ENCODE results near the gene SELL. TPM values are rescaled to one million over a fixed set of nuclear protein-coding genes. Genes with fewer than 3 reads are reported as not detected.
A peak's percentile ranks its signal among the peaks of the same experiment; 100 is the strongest.

SELL gene
- total and polyA plus RNA-seq, 10 of the 15 experiments (the other 5 are each of a cell fraction or from before 2014, with no cell fraction given) = 31.8 to 66.0 (median 50.9) TPM

DNA sequence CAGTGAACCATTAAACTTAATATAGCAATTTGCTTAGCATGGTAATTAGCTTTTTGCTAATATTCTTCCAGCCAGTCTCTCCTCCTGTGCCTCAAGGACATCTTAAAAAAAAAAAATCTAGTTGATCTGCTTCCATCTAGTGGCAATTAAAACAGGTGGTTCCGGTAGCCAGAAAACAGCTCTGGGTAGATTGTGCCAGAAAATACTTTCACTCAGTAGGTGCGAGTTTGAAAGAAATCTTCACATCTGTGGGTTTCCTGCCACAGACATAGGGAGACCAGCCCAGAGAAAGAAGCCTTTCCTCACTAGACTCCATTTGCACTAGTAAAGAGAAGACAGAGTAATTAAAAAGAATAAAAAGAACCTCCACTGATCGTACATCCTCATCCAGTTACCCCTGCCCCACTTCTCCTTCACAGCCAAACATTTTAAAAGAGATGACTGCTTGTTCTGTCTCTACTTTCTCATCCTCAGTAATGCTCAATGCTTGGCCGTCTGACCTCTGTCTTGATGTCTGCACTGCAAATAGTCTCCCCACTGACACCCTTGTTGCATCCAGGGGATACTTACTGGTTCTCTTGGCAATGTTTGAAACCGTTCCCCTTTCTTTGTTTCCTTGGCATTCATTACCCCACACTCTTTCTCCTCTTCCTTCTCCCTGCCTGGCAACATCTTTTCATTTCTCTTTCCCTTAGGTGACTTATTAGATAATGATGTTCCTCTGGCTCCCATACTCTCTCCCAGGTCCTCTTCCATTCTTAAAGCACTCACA, 16.9 kb downstream of the SELL start (continued):
- TF ChIP-seq, protein P1, sequence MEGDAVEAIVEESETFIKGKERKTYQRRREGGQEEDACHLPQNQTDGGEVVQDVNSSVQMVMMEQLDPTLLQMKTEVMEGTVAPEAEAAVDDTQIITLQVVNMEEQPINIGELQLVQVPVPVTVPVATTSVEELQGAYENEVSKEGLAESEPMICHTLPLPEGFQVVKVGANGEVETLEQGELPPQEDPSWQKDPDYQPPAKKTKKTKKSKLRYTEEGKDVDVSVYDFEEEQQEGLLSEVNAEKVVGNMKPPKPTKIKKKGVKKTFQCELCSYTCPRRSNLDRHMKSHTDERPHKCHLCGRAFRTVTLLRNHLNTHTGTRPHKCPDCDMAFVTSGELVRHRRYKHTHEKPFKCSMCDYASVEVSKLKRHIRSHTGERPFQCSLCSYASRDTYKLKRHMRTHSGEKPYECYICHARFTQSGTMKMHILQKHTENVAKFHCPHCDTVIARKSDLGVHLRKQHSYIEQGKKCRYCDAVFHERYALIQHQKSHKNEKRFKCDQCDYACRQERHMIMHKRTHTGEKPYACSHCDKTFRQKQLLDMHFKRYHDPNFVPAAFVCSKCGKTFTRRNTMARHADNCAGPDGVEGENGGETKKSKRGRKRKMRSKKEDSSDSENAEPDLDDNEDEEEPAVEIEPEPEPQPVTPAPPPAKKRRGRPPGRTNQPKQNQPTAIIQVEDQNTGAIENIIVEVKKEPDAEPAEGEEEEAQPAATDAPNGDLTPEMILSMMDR (IDR thresholded peaks at IDR 0.05 in 2 of 3, conservative IDR thresholded peaks at IDR 0.05 in 1 of 3; ENCODE audit: control insufficient read depth in 2 of 3, extremely low read depth in 1 of 3, insufficient read depth in 1 of 3, low read depth in 3 of 3, low read length in 3 of 3) = peak in 2 of 3 experiments; percentile 10 to 26; a peak in 2 of 6 replicates
- no peak for TF ChIP-seq KDM1A (IDR thresholded peaks at IDR 0.05; ENCODE audit: borderline replicate concordance)
- no peak for TF ChIP-seq ASH2L (IDR thresholded peaks at IDR 0.05; ENCODE audit: borderline replicate concordance, low read depth)
- TF ChIP-seq, protein P2, sequence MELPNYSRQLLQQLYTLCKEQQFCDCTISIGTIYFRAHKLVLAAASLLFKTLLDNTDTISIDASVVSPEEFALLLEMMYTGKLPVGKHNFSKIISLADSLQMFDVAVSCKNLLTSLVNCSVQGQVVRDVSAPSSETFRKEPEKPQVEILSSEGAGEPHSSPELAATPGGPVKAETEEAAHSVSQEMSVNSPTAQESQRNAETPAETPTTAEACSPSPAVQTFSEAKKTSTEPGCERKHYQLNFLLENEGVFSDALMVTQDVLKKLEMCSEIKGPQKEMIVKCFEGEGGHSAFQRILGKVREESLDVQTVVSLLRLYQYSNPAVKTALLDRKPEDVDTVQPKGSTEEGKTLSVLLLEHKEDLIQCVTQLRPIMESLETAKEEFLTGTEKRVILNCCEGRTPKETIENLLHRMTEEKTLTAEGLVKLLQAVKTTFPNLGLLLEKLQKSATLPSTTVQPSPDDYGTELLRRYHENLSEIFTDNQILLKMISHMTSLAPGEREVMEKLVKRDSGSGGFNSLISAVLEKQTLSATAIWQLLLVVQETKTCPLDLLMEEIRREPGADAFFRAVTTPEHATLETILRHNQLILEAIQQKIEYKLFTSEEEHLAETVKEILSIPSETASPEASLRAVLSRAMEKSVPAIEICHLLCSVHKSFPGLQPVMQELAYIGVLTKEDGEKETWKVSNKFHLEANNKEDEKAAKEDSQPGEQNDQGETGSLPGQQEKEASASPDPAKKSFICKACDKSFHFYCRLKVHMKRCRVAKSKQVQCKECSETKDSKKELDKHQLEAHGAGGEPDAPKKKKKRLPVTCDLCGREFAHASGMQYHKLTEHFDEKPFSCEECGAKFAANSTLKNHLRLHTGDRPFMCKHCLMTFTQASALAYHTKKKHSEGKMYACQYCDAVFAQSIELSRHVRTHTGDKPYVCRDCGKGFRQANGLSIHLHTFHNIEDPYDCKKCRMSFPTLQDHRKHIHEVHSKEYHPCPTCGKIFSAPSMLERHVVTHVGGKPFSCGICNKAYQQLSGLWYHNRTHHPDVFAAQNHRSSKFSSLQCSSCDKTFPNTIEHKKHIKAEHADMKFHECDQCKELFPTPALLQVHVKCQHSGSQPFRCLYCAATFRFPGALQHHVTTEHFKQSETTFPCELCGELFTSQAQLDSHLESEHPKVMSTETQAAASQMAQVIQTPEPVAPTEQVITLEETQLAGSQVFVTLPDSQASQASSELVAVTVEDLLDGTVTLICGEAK (IDR thresholded peaks at IDR 0.05; ENCODE audit: borderline replicate concordance) = no peak
- TF ChIP-seq, protein P3, sequence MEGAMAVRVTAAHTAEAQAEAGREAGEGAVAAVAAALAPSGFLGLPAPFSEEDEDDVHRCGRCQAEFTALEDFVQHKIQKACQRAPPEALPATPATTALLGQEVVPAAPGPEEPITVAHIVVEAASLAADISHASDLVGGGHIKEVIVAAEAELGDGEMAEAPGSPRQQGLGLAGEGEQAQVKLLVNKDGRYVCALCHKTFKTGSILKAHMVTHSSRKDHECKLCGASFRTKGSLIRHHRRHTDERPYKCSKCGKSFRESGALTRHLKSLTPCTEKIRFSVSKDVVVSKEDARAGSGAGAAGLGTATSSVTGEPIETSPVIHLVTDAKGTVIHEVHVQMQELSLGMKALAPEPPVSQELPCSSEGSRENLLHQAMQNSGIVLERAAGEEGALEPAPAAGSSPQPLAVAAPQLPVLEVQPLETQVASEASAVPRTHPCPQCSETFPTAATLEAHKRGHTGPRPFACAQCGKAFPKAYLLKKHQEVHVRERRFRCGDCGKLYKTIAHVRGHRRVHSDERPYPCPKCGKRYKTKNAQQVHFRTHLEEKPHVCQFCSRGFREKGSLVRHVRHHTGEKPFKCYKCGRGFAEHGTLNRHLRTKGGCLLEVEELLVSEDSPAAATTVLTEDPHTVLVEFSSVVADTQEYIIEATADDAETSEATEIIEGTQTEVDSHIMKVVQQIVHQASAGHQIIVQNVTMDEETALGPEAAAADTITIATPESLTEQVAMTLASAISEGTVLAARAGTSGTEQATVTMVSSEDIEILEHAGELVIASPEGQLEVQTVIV (IDR thresholded peaks at IDR 0.05; ENCODE audit: borderline replicate concordance, partially characterized antibody) = no peak
- TF ChIP-seq, protein P4, sequence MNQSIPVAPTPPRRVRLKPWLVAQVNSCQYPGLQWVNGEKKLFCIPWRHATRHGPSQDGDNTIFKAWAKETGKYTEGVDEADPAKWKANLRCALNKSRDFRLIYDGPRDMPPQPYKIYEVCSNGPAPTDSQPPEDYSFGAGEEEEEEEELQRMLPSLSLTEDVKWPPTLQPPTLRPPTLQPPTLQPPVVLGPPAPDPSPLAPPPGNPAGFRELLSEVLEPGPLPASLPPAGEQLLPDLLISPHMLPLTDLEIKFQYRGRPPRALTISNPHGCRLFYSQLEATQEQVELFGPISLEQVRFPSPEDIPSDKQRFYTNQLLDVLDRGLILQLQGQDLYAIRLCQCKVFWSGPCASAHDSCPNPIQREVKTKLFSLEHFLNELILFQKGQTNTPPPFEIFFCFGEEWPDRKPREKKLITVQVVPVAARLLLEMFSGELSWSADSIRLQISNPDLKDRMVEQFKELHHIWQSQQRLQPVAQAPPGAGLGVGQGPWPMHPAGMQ (IDR thresholded peaks at IDR 0.05; ENCODE audit: borderline replicate concordance) = no peak
- no peak for TF ChIP-seq BHLHE40 (IDR thresholded peaks at IDR 0.05; ENCODE audit: borderline replicate concordance in 1 of 2, low read depth in 2 of 2, low read length in 1 of 2)
- peak; percentile 24; the same call in 1 of the 2 replicates for TF ChIP-seq SMC3 (IDR thresholded peaks at IDR 0.05; ENCODE audit: borderline replicate concordance, low read length)
- TF ChIP-seq, protein P5, sequence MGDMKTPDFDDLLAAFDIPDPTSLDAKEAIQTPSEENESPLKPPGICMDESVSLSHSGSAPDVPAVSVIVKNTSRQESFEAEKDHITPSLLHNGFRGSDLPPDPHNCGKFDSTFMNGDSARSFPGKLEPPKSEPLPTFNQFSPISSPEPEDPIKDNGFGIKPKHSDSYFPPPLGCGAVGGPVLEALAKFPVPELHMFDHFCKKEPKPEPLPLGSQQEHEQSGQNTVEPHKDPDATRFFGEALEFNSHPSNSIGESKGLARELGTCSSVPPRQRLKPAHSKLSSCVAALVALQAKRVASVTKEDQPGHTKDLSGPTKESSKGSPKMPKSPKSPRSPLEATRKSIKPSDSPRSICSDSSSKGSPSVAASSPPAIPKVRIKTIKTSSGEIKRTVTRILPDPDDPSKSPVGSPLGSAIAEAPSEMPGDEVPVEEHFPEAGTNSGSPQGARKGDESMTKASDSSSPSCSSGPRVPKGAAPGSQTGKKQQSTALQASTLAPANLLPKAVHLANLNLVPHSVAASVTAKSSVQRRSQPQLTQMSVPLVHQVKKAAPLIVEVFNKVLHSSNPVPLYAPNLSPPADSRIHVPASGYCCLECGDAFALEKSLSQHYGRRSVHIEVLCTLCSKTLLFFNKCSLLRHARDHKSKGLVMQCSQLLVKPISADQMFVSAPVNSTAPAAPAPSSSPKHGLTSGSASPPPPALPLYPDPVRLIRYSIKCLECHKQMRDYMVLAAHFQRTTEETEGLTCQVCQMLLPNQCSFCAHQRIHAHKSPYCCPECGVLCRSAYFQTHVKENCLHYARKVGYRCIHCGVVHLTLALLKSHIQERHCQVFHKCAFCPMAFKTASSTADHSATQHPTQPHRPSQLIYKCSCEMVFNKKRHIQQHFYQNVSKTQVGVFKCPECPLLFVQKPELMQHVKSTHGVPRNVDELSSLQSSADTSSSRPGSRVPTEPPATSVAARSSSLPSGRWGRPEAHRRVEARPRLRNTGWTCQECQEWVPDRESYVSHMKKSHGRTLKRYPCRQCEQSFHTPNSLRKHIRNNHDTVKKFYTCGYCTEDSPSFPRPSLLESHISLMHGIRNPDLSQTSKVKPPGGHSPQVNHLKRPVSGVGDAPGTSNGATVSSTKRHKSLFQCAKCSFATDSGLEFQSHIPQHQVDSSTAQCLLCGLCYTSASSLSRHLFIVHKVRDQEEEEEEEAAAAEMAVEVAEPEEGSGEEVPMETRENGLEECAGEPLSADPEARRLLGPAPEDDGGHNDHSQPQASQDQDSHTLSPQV (IDR thresholded peaks at IDR 0.05) = no peak
- TF ChIP-seq CBX5 (IDR thresholded peaks at IDR 0.05; ENCODE audit: low read depth) = no peak
- TF ChIP-seq ZNF384 (IDR thresholded peaks at IDR 0.05; ENCODE audit: borderline replicate concordance, low read depth, low read length) = peak; percentile 32; the same call in 1 of the 2 replicates
- no peak for TF ChIP-seq GABPA (IDR thresholded peaks at IDR 0.05; ENCODE audit: low read depth)
- no peak for TF ChIP-seq HCFC1 (IDR thresholded peaks at IDR 0.05; ENCODE audit: low read length)

Measured in GM12878 (cell line).